Measurements from ENCODE around the gene PCSK7.
A peak's percentile ranks its signal among the peaks of the same experiment; 100 is the strongest.

The PCSK7 gene

GRCh38 chr11:117232911-117233409 lies 1.1 kb upstream of the PCSK7 start:
- peak overlapping the region; percentile 81 to 91; a peak in 3 of 4 replicates for H3K4me3 ChIP-seq (ENCODE audit: low read depth in 1 of 2, low read length in 2 of 2)
- H3K36me3 ChIP-seq (ENCODE audit: insufficient read depth, low read length), result peaks cover 28% of the 10 kb centered on the region
- no peaks in the 10 kb centered on the region for H3K27me3 ChIP-seq (ENCODE audit: insufficient read depth, low read length, poor library complexity)
- ATAC-seq (ENCODE audit: insufficient read depth, low read depth) (peak; percentile 8), DNase-seq (no peak)
- H3K9ac ChIP-seq (ENCODE audit: low read depth, low read length), result peak overlapping the region; percentile 71
- peak overlapping the region; percentile 74 for H3K27ac ChIP-seq (ENCODE audit: low read length)
- H3K4me1 ChIP-seq (ENCODE audit: insufficient read depth, low read length), result peaks cover 44% of the 10 kb centered on the region
- peaks cover 15% of the 10 kb centered on the region for H4K20me1 ChIP-seq (ENCODE audit: insufficient read depth, low read length)
- no peak for TF ChIP-seq CTCF (IDR thresholded peaks at IDR 0.05; ENCODE audit: borderline replicate concordance, extremely low read depth, low read length, poor library complexity, severe bottlenecking)
- no peak for TF ChIP-seq EZH2 (IDR thresholded peaks at IDR 0.05; ENCODE audit: borderline replicate concordance, low read depth, low read length, severe bottlenecking)
- H3K4me2 ChIP-seq (ENCODE audit: insufficient read depth, low read length), result peak overlapping the region; percentile 100
- H3K9me3 ChIP-seq (ENCODE audit: insufficient read depth, low read length, severe bottlenecking), result no peaks in the 10 kb centered on the region
- H2AFZ ChIP-seq (ENCODE audit: low read depth, low read length), result peak overlapping the region; percentile 82
- peaks cover 53% of the 10 kb centered on the region for H3K79me2 ChIP-seq (ENCODE audit: insufficient read depth, low read length)

- peak within 1 kb of the TSS; percentile 81 to 91 for H3K4me3 ChIP-seq (ENCODE audit: low read depth in 1 of 2, low read length in 2 of 2)
- H4K20me1 ChIP-seq (ENCODE audit: insufficient read depth, low read length), result peaks cover 15% of the 10 kb centered on the region
- H3K79me2 ChIP-seq (ENCODE audit: insufficient read depth, low read length), result peaks cover 53% of the 10 kb centered on the region
- peaks cover 33% of the 10 kb centered on the region for H3K36me3 ChIP-seq (ENCODE audit: insufficient read depth, low read length)
- no peaks in the 10 kb centered on the region for H3K9me3 ChIP-seq (ENCODE audit: insufficient read depth, low read length, severe bottlenecking)
- H3K27me3 ChIP-seq (ENCODE audit: insufficient read depth, low read length, poor library complexity), result no peaks in the 10 kb centered on the region
- peak within 1 kb of the TSS; percentile 88 for H2AFZ ChIP-seq (ENCODE audit: low read depth, low read length)
- peak within 1 kb of the TSS; percentile 71 for H3K9ac ChIP-seq (ENCODE audit: low read depth, low read length)
- H3K27ac ChIP-seq (ENCODE audit: low read length), result peak within 1 kb of the TSS; percentile 84
- peak; percentile 83 for ATAC-seq (ENCODE audit: insufficient read depth, low read depth)
- TF ChIP-seq CTCF (IDR thresholded peaks at IDR 0.05; ENCODE audit: borderline replicate concordance, extremely low read depth, low read length, poor library complexity, severe bottlenecking) (peak; percentile 97), EZH2 (IDR thresholded peaks at IDR 0.05; ENCODE audit: borderline replicate concordance, low read depth, low read length, severe bottlenecking) (no peak)
- DNase-seq, result peak; percentile 83
- H3K4me1 ChIP-seq (ENCODE audit: insufficient read depth, low read length), result peaks cover 44% of the 10 kb centered on the region
- peak within 1 kb of the TSS; percentile 100 for H3K4me2 ChIP-seq (ENCODE audit: insufficient read depth, low read length)
These were observed 412 bp upstream of the PCSK7 start, which contains the start of gene RNF214 for GRCh38 chr11:117232092-117232878. TSS of gene RNF214 (plus strand) at chr11:117232671. CDS start at chr11:117234273, 1,602 bp downstream.

- H3K79me2 ChIP-seq (ENCODE audit: insufficient read depth, low read length), result peaks cover 53% of the 10 kb centered on the region
- peak overlapping the region; percentile 84 for H3K27ac ChIP-seq (ENCODE audit: low read length)
- no peak for ATAC-seq (ENCODE audit: insufficient read depth, low read depth)
These were observed 653 bp downstream of the PCSK7 start for GRCh38 chr11:117230999-117231841.

More at GRCh38 chr11:117230999-117231841, 653 bp downstream of the PCSK7 start:
- Histone ChIP-seq H3K27me3 (ENCODE audit: insufficient read depth, low read length, poor library complexity) (no peaks in the 10 kb centered on the region), H2AFZ (ENCODE audit: low read depth, low read length) (peak overlapping the region; percentile 88), H3K9ac (ENCODE audit: low read depth, low read length) (peak overlapping the region; percentile 71), H3K4me2 (ENCODE audit: insufficient read depth, low read length) (peak overlapping the region; percentile 83), H3K4me3 (ENCODE audit: low read depth in 1 of 2, low read length in 2 of 2) (peak overlapping the region; percentile 81 to 91), H4K20me1 (ENCODE audit: insufficient read depth, low read length) (peaks cover 19% of the 10 kb centered on the region), H3K9me3 (ENCODE audit: insufficient read depth, low read length, severe bottlenecking) (no peaks in the 10 kb centered on the region), H3K4me1 (ENCODE audit: insufficient read depth, low read length) (peaks cover 44% of the 10 kb centered on the region), H3K36me3 (ENCODE audit: insufficient read depth, low read length) (peaks cover 37% of the 10 kb centered on the region)
- DNase-seq, result no peak
- TF ChIP-seq CTCF (IDR thresholded peaks at IDR 0.05; ENCODE audit: borderline replicate concordance, extremely low read depth, low read length, poor library complexity, severe bottlenecking), result no peak
- TF ChIP-seq EZH2 (IDR thresholded peaks at IDR 0.05; ENCODE audit: borderline replicate concordance, low read depth, low read length, severe bottlenecking), result no peak

Data from DND-41 (cell line).